Measurements from ENCODE around the gene KIF26B. TPM values are rescaled to one million over a fixed set of nuclear protein-coding genes. Genes with fewer than 3 reads are reported as not detected.

KIF26B gene
- total and polyA plus RNA-seq, 10 of the 15 experiments (the other 5 are each of a cell fraction or from before 2014, with no cell fraction given), result 0.35 to 11.6 (median 2.2) TPM

GRCh38 chr1:245292553-245292952 lies 137.8 kb downstream of the KIF26B start (continued):
- TF ChIP-seq, protein P1, sequence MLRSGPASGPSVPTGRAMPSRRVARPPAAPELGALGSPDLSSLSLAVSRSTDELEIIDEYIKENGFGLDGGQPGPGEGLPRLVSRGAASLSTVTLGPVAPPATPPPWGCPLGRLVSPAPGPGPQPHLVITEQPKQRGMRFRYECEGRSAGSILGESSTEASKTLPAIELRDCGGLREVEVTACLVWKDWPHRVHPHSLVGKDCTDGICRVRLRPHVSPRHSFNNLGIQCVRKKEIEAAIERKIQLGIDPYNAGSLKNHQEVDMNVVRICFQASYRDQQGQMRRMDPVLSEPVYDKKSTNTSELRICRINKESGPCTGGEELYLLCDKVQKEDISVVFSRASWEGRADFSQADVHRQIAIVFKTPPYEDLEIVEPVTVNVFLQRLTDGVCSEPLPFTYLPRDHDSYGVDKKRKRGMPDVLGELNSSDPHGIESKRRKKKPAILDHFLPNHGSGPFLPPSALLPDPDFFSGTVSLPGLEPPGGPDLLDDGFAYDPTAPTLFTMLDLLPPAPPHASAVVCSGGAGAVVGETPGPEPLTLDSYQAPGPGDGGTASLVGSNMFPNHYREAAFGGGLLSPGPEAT (IDR thresholded peaks at IDR 0.05; ENCODE audit: low read depth), result no peak
- TF ChIP-seq ZZZ3 (IDR thresholded peaks at IDR 0.05; ENCODE audit: control insufficient read depth, insufficient read length, low read depth) (no peak), E2F8 (IDR thresholded peaks at IDR 0.05; ENCODE audit: low read depth, partially characterized antibody) (no peak), SIN3A (IDR thresholded peaks at IDR 0.05; ENCODE audit: low read depth, low read length) (no peak), BCL11A (IDR thresholded peaks at IDR 0.05; ENCODE audit: low read depth, low read length) (no peak), PML (IDR thresholded peaks at IDR 0.05; ENCODE audit: low read length) (no peak), GATAD2B (conservative IDR thresholded peaks at IDR 0.05; ENCODE audit: low read depth) (no peak)

- ChIA-PET POLR2A (no interaction called here), SMC1A (ENCODE audit: uncharacterized antibody, unreplicated experiment) (no interaction called here), CTCF (interaction anchor here (0.6 kb wide), 1 partner anchor 851 kb away, joined by 3 read pairs; no protein-coding TSS in a partner anchor), RAD21 (ENCODE audit: unreplicated experiment) (no interaction called here)
- Histone ChIP-seq H3K4me3 (no peak overlapping the region), H3K36me3 (ENCODE audit: control insufficient read depth in 2 of 2, insufficient read depth in 2 of 2, low read length in 1 of 2) (no peaks in the 10 kb centered on the region), H3K9ac (ENCODE audit: control insufficient read depth, insufficient read depth, low read length) (no peak overlapping the region), H3K4me1 (ENCODE audit: control insufficient read depth, insufficient read depth, low read length) (no peaks in the 10 kb centered on the region), H3K9me3 (replicated peaks; ENCODE audit: control insufficient read depth, insufficient read depth, low read length) (no peaks in the 10 kb centered on the region), H3K79me2 (ENCODE audit: control insufficient read depth, insufficient read depth, low read length) (no peaks in the 10 kb centered on the region), H3K27ac (ENCODE audit: control insufficient read depth, insufficient read depth) (no peak overlapping the region), H2AFZ (ENCODE audit: control insufficient read depth, low read depth, low read length) (no peak overlapping the region), H4K20me1 (ENCODE audit: control insufficient read depth, insufficient read depth) (no peaks in the 10 kb centered on the region), H3K27me3 (replicated peaks in 1 of 2; ENCODE audit: control insufficient read depth in 2 of 2, insufficient read depth in 2 of 2, low read length in 1 of 2) (peaks cover 4 to 6% of the 10 kb centered on the region in 2 experiments), H3K4me2 (ENCODE audit: control insufficient read depth, insufficient read depth) (no peak overlapping the region)
- WGBS (ENCODE audit: insufficient coverage, insufficient replicate concordance, low lambda C conversion rate, missing lambda C conversion rate), result 45% methylated on average over 4 of the region's 5 CpGs
- DNase-seq (ENCODE audit: low read depth, low spot score) (no peak), FAIRE-seq (no peak), ATAC-seq (no peak)
- intact Hi-C loops (cut with micrococcal nuclease; ENCODE audit: unreplicated experiment) (no loop called here), in situ Hi-C loops (cut with MboI) (no loop called here)
- BruUV-seq (replicated peaks), result no TSS peak
- TF ChIP-seq RAD51 (IDR thresholded peaks at IDR 0.05), result no peak
- TF ChIP-seq, protein P2, sequence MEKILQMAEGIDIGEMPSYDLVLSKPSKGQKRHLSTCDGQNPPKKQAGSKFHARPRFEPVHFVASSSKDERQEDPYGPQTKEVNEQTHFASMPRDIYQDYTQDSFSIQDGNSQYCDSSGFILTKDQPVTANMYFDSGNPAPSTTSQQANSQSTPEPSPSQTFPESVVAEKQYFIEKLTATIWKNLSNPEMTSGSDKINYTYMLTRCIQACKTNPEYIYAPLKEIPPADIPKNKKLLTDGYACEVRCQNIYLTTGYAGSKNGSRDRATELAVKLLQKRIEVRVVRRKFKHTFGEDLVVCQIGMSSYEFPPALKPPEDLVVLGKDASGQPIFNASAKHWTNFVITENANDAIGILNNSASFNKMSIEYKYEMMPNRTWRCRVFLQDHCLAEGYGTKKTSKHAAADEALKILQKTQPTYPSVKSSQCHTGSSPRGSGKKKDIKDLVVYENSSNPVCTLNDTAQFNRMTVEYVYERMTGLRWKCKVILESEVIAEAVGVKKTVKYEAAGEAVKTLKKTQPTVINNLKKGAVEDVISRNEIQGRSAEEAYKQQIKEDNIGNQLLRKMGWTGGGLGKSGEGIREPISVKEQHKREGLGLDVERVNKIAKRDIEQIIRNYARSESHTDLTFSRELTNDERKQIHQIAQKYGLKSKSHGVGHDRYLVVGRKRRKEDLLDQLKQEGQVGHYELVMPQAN (conservative IDR thresholded peaks at IDR 0.05), result no peak
- TF ChIP-seq CEBPZ (IDR thresholded peaks at IDR 0.05; ENCODE audit: low read depth, low read length), result no peak
Observed at GRCh38 chr1:245294020-245294419, 139.2 kb downstream of the KIF26B start.
